Endodermal cell (in vitro differentiated cells): ENCODE data around the gene AK9. TPM values are rescaled to one million over a fixed set of nuclear protein-coding genes. Genes with fewer than 3 reads are reported as not detected.
A peak's percentile ranks its signal among the peaks of the same experiment; 100 is the strongest.

ENCODE experiments used
- DNase-seq: peaks from one replicate; pipeline ENCODE4 v3.0.0-alpha.2; 2017
- H3K27ac ChIP-seq: 2 replicates; pipeline ENCODE4 v1.5.1; 2013; ENCODE audit warnings: mild to moderate bottlenecking, low read depth, low read length, moderate library complexity
- H3K27me3 ChIP-seq: 2 replicates; pipeline ENCODE4 v1.6.1; 2013; ENCODE audit warnings: mild to moderate bottlenecking, low read length, moderate library complexity; ENCODE audit not compliant: insufficient read depth, control insufficient read depth, poor library complexity, severe bottlenecking
- H3K36me3 ChIP-seq: 2 replicates; pipeline ENCODE4 v1.7.0; 2013; ENCODE audit warnings: mild to moderate bottlenecking, low read length, moderate library complexity; ENCODE audit not compliant: control insufficient read depth, insufficient read depth
- H3K4me1 ChIP-seq: one replicate; pipeline ENCODE4 v1.7.0; 2013; ENCODE audit warnings: low read length; ENCODE audit not compliant: control insufficient read depth, insufficient read depth
- H3K4me3 ChIP-seq: 2 replicates; pipeline ENCODE4 v1.5.1; 2013; ENCODE audit warnings: mild to moderate bottlenecking, low read length, moderate library complexity
- H3K9ac ChIP-seq: 2 replicates; pipeline ENCODE4 v1.6.1; 2013; ENCODE audit warnings: mild to moderate bottlenecking, low read length, moderate library complexity; ENCODE audit not compliant: poor library complexity, severe bottlenecking; ENCODE audit errors: extremely low read depth
- H3K9me3 ChIP-seq: 2 replicates; pipeline ENCODE4 v1.6.1; 2013; ENCODE audit warnings: mild to moderate bottlenecking, low read length, moderate library complexity; ENCODE audit not compliant: control insufficient read depth
- H3K27ac Mint-ChIP-seq: 2 replicates; pipeline ENCODE4 v1.8.0; 2020; ENCODE audit warnings: mixed read lengths
- H3K27me3 Mint-ChIP-seq: 2 replicates; pipeline ENCODE4 v1.8.0; 2021; ENCODE audit warnings: mild to moderate bottlenecking, mixed read lengths; ENCODE audit not compliant: insufficient read depth
- H3K36me3 Mint-ChIP-seq: 2 replicates; pipeline ENCODE4 v1.8.0; 2020; ENCODE audit warnings: low read depth, mixed read lengths
- H3K4me1 Mint-ChIP-seq: 2 replicates; pipeline ENCODE4 v1.8.0; 2020; ENCODE audit warnings: mixed read lengths
- H3K4me3 Mint-ChIP-seq: 2 replicates; pipeline ENCODE4 v1.8.0; 2020; ENCODE audit warnings: mild to moderate bottlenecking, moderate library complexity, mixed read lengths
- H3K9me3 Mint-ChIP-seq: 2 replicates; pipeline ENCODE4 v1.8.0; 2020; ENCODE audit warnings: mild to moderate bottlenecking, mixed read lengths
- WGBS, 2 experiments: methylation state at CpG; one replicate each; pipeline versions ENCODE4 v1.1.5 to v1.1.7; 2013; ENCODE audit warnings: missing lambda C conversion rate in 2 of 2, mixed read lengths in 1 of 2; ENCODE audit not compliant: insufficient coverage in 1 of 2, insufficient read length in 1 of 2; 5-methylcytosine and 5-hydroxymethylcytosine counted together
- total RNA-seq, 2 donors: library from RNA; stranded (reverse); fragmentation: NEBNext Ultra II Directional in 1 of 2; extraction: Animal tissue kit (Norgen Biotek cat#: 25700) in 1 of 2; gene quantifications; 2 replicates in 1 of 2; 3 replicates in 1 of 2; pipeline ENCODE4 v1.2.1, GENCODE V29; 2021
- TF ChIP-seq, protein P1 (sequence below): fragments of 200-600 bp; sonication (generic); conservative IDR thresholded peaks from 2 replicates; pipeline ENCODE4 v1.5.0; 2021; ENCODE audit warnings: antibody characterized with exemption, mild to moderate bottlenecking

AK9 gene
- total RNA-seq, 2 donors from 2014 or later, result 1.8 to 2.7 TPM

DNA sequence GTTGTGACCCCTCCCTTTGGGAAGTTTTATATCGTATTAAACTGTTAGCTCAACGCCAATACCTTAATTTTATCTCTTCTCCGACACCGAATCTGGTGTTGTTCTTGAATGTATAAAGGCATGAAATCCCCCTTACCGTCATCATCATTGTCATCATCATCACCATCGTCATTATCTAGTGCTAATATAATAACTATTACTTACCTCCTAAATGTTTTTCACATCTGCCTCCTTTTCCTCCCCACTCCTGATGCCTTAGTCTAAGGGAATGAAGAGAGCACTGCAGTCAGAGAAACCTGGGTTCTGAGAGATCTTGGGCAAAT is 207.3 kb downstream of the AK9 start:
- peak overlapping the region; percentile 76 for H3K4me3 ChIP-seq
- H3K4me1 ChIP-seq, result no peaks in the 10 kb centered on the region
- 17 to 30% methylated on average over 4 to 6 of the region's 6 CpGs for WGBS, 2 experiments
- H3K9me3 ChIP-seq, result peaks cover 6% of the 10 kb centered on the region
- H3K4me1 Mint-ChIP-seq, result peaks cover 20% of the 10 kb centered on the region
- peaks cover 24% of the 10 kb centered on the region for H3K36me3 ChIP-seq
- H3K27ac ChIP-seq, result no peak overlapping the region
- no peak overlapping the region for H3K9ac ChIP-seq
- H3K27ac Mint-ChIP-seq, result no peak overlapping the region
- H3K36me3 Mint-ChIP-seq, result peaks cover 21% of the 10 kb centered on the region
- TF ChIP-seq, protein P1, sequence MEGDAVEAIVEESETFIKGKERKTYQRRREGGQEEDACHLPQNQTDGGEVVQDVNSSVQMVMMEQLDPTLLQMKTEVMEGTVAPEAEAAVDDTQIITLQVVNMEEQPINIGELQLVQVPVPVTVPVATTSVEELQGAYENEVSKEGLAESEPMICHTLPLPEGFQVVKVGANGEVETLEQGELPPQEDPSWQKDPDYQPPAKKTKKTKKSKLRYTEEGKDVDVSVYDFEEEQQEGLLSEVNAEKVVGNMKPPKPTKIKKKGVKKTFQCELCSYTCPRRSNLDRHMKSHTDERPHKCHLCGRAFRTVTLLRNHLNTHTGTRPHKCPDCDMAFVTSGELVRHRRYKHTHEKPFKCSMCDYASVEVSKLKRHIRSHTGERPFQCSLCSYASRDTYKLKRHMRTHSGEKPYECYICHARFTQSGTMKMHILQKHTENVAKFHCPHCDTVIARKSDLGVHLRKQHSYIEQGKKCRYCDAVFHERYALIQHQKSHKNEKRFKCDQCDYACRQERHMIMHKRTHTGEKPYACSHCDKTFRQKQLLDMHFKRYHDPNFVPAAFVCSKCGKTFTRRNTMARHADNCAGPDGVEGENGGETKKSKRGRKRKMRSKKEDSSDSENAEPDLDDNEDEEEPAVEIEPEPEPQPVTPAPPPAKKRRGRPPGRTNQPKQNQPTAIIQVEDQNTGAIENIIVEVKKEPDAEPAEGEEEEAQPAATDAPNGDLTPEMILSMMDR, result no peak
- peaks cover 17% of the 10 kb centered on the region for H3K27me3 ChIP-seq
- peaks cover 14% of the 10 kb centered on the region for H3K27me3 Mint-ChIP-seq
- H3K4me3 Mint-ChIP-seq, result peak overlapping the region; percentile 80
- no peaks in the 10 kb centered on the region for H3K9me3 Mint-ChIP-seq
- no peak for DNase-seq

DNA sequence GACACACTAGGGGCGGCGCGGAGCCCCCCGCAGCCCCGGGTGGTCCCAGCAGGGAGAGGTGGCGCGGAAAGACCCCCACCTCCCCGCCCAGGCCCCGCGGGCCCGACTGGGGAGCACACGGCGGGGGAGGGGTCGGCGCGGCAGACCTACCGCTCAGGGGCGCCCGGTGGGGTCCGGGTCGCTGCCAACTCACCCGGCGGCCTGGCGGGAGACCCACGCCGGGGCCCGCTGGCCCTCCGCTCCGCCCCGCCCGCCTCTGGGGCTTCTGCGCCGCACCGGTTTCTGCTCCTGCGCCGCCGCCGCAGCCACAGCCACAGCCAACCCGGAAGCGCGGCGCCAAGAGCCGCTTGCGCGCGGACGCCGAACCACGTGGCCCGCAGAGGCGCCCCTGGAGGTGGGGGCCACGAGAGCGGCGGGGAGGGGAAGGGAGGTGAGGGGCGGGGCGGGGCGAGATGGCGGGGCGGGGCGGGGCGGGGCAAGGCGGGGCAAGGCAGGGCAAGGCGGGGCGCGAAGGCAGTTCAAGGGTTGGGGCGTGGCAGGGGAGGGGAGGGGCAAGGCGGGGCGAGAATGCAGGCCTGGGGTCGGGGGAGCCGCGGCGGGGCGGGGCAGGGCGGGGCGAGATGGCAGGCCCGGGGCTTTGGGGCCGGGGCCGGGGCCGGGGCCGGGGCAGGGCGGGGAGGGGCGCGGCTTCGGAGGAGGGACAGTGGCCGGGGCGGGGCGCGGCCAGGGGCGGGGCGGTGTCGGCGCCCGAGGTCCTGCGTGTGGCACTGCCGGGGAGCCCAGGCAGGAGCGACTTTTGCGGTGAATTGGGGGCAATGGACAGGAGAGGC is 207.9 kb downstream of the AK9 start, which contains the start of gene ZBTB24:
ZBTB24 (minus strand) TSS at position 315 of the 830 bp plus-strand sequence. CDS start 1,193 bp downstream, outside the sequence.
- no peaks in the 10 kb centered on the region for H3K4me1 ChIP-seq
- H3K9ac ChIP-seq, result peak within 1 kb of the TSS; percentile 63
- DNase-seq, result peak; percentile 99
- peaks cover 12% of the 10 kb centered on the region for H3K9me3 ChIP-seq
- peak within 1 kb of the TSS; percentile 80 for H3K4me3 Mint-ChIP-seq
- no peak within 1 kb of the TSS for H3K27ac ChIP-seq
- peaks cover 28% of the 10 kb centered on the region for H3K36me3 ChIP-seq
- H3K9me3 Mint-ChIP-seq, result no peaks in the 10 kb centered on the region
- peaks cover 25% of the 10 kb centered on the region for H3K4me1 Mint-ChIP-seq
- TF ChIP-seq, protein P1, result no peak
- 0% methylated on average over 5 to 84 of the region's 97 CpGs for WGBS, 2 experiments
- peaks cover 14% of the 10 kb centered on the region for H3K27me3 Mint-ChIP-seq
- H3K27me3 ChIP-seq, result peaks cover 17% of the 10 kb centered on the region
- peak within 1 kb of the TSS; percentile 90 for H3K27ac Mint-ChIP-seq
- peak within 1 kb of the TSS; percentile 93 for H3K4me3 ChIP-seq
- H3K36me3 Mint-ChIP-seq, result peaks cover 24% of the 10 kb centered on the region

- H3K9me3 ChIP-seq, result peaks cover 14% of the 10 kb centered on the region
- Mint-ChIP-seq H3K36me3 (peaks cover 33% of the 10 kb centered on the region), H3K27ac (no peak overlapping the region), H3K27me3 (peaks cover 14% of the 10 kb centered on the region), H3K9me3 (no peaks in the 10 kb centered on the region), H3K4me3 (peak overlapping the region; percentile 80), H3K4me1 (peaks cover 36% of the 10 kb centered on the region)
- peaks cover 49% of the 10 kb centered on the region for H3K36me3 ChIP-seq
- H3K4me1 ChIP-seq, result no peaks in the 10 kb centered on the region
- DNase-seq, result no peak
- peaks cover 17% of the 10 kb centered on the region for H3K27me3 ChIP-seq
- TF ChIP-seq, protein P1, result no peak
- H3K9ac ChIP-seq, result no peak overlapping the region
- H3K27ac ChIP-seq, result no peak overlapping the region
- H3K4me3 ChIP-seq, result peak overlapping the region; percentile 93
- WGBS, 2 experiments, result 96 to 98% methylated on average over 7 of the region's 7 CpGs
These were observed 210.0 kb downstream of the AK9 start for GRCh38 chr6:109480993-109481480.
